SK-N-SH treated with all-trans-retinoic acid at 6 μM for 48 hours (cell line): ENCODE results near the gene IWS1.
"Not testable (repeated sequence)": the region's sequence is repeated elsewhere in the genome, so short reads cannot be mapped to it uniquely, and the experiment has no call there.

ENCODE experiments used
- ATAC-seq: fragments of 200-7000 bp; cut with Tn5 transposase; 3 replicates; pipeline ENCODE4 v1.9.1; 2020; ENCODE audit warnings: mild to moderate bottlenecking, moderate library complexity
- ARNTL ChIP-seq: fragments of 450-650 bp; formaldehyde crosslinking; IDR thresholded peaks from 2 replicates; pipeline ENCODE4 v1.5.0; 2020; ENCODE audit warnings: low read depth, mild to moderate bottlenecking, moderate library complexity, borderline replicate concordance
- CREB5 ChIP-seq: fragments of 250-450 bp; sonication (Bioruptor Pico); IDR thresholded peaks from 2 replicates; pipeline ENCODE4 v1.5.1; 2020; ENCODE audit warnings: low read depth, mild to moderate bottlenecking, moderate library complexity
- CSDC2 ChIP-seq: fragments of 250-450 bp; sonication (Bioruptor Pico); IDR thresholded peaks from 2 replicates; pipeline ENCODE4 v1.5.0; 2020; ENCODE audit warnings: mild to moderate bottlenecking, moderate library complexity
- ESRRG ChIP-seq: fragments of 250-450 bp; sonication (Bioruptor Pico); IDR thresholded peaks from 2 replicates; pipeline ENCODE4 v1.6.1; 2021; ENCODE audit warnings: mild to moderate bottlenecking
- GLIS3 ChIP-seq: fragments of 250-450 bp; sonication (Bioruptor Pico); IDR thresholded peaks from 2 replicates; pipeline ENCODE4 v1.5.0; 2020; ENCODE audit warnings: mild to moderate bottlenecking, moderate library complexity
- ISL1 ChIP-seq: fragments of 250-450 bp; sonication (Bioruptor Pico); IDR thresholded peaks from 2 replicates; pipeline ENCODE4 v2.1.2; 2022; ENCODE audit warnings: mild to moderate bottlenecking, moderate library complexity
- OSR1 ChIP-seq: fragments of 250-450 bp; sonication (Bioruptor Pico); IDR thresholded peaks from 2 replicates; pipeline ENCODE4 v1.8.0; 2022; ENCODE audit warnings: moderate library complexity, mild to moderate bottlenecking, inconsistent platforms
- PATZ1 ChIP-seq: fragments of 250-450 bp; sonication (Bioruptor Pico); IDR thresholded peaks from 2 replicates; pipeline ENCODE4 v1.8.0; 2020; ENCODE audit warnings: mild to moderate bottlenecking, moderate library complexity, borderline replicate concordance
- POU6F1 ChIP-seq: fragments of 250-450 bp; sonication (Bioruptor Pico); IDR thresholded peaks from 2 replicates; pipeline ENCODE4 v1.8.0; 2021; ENCODE audit warnings: low read depth, mild to moderate bottlenecking, moderate library complexity, borderline replicate concordance
- PPARA ChIP-seq: fragments of 250-450 bp; sonication (Bioruptor Pico); IDR thresholded peaks from 2 replicates; pipeline ENCODE4 v1.5.0; 2020; ENCODE audit warnings: mild to moderate bottlenecking, borderline replicate concordance
- RARB ChIP-seq: fragments of 250-450 bp; sonication (Bioruptor Pico); IDR thresholded peaks from 2 replicates; pipeline ENCODE4 v1.8.0; 2021; ENCODE audit warnings: mild to moderate bottlenecking, moderate library complexity
- TCF4 ChIP-seq: fragments of 250-450 bp; sonication (Bioruptor Pico); IDR thresholded peaks from 2 replicates; pipeline ENCODE4 v1.8.0; 2021; ENCODE audit warnings: mild to moderate bottlenecking, moderate library complexity, borderline replicate concordance
- TOX ChIP-seq: fragments of 250-450 bp; sonication (Bioruptor Pico); IDR thresholded peaks from 2 replicates; pipeline ENCODE4 v1.8.0; 2021; ENCODE audit warnings: mild to moderate bottlenecking, moderate library complexity, borderline replicate concordance
- ZC3H10 ChIP-seq: fragments of 250-450 bp; sonication (Bioruptor Pico); IDR thresholded peaks from 2 replicates; pipeline ENCODE4 v1.5.1; 2021; ENCODE audit warnings: mild to moderate bottlenecking, moderate library complexity
- ZFP3 ChIP-seq: fragments of 250-450 bp; sonication (Bioruptor Pico); IDR thresholded peaks from 2 replicates; pipeline ENCODE4 v1.5.0; 2020; ENCODE audit warnings: mild to moderate bottlenecking, moderate library complexity
- ZFP30 ChIP-seq: fragments of 450-650 bp; formaldehyde crosslinking; IDR thresholded peaks from 2 replicates; pipeline ENCODE4 v1.5.0; 2022; ENCODE audit warnings: mild to moderate bottlenecking, moderate library complexity
- ZNF565 ChIP-seq: fragments of 450-650 bp; formaldehyde crosslinking; conservative IDR thresholded peaks from 2 replicates; pipeline ENCODE4 v1.5.0; 2020; ENCODE audit warnings: low read depth, mild to moderate bottlenecking, moderate library complexity
- ZNF70 ChIP-seq: fragments of 450-650 bp; formaldehyde crosslinking; IDR thresholded peaks from 2 replicates; pipeline ENCODE4 v1.5.0; 2020; ENCODE audit warnings: mild to moderate bottlenecking, moderate library complexity
- TF ChIP-seq, protein P1 (sequence below): fragments of 250-450 bp; sonication (Bioruptor Pico); IDR thresholded peaks from 2 replicates; pipeline ENCODE4 v1.5.1; 2021; ENCODE audit warnings: mild to moderate bottlenecking, moderate library complexity
- TF ChIP-seq, protein P2 (sequence below): fragments of 250-450 bp; sonication (Bioruptor Pico); IDR thresholded peaks from 2 replicates; pipeline ENCODE4 v1.5.0; 2020; ENCODE audit warnings: mild to moderate bottlenecking, moderate library complexity

IWS1 gene

DNA sequence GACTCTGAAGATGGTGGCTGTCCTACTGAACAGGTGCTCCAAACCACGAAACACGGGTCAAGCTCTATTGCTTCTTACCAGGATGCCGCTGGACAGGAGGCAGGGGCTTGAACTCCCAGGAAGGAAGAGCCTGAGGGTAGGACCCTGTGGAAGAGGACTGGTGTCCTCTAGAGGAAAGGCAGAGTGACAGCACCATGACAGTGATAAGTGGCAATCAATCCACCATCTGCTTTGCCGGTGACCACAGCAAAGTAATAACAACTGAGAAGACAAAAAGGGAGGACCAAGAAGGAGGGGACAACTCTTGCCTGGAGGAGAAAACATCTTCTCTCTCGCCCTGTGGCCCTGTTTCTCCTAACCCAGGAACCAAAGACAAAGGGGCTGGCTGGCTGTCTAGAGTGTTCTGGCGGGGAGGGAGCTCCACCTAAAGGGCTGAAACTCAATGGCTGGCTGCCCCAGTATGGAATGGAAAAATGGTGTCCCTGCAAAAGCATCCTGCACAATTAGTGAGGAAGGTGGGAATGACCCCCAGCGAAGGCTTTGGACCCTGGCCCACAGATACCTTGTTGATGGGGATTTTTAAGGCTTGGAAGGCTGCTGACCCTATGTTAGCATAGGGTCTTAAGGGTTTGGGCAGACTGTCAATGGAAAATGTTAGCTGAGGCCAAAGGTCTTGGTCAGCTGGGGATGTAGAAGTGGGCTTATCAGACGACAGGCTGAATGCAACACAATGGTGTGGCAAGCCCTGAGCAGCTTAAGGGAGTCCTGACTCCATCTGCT, 72.7 kb downstream of the IWS1 start:
- ATAC-seq, result peak; percentile 65
- no peak for TF ChIP-seq TCF4
- no peak for TF ChIP-seq OSR1
- no peak for TF ChIP-seq ESRRG (CRISPR knock-in tag)

DNA sequence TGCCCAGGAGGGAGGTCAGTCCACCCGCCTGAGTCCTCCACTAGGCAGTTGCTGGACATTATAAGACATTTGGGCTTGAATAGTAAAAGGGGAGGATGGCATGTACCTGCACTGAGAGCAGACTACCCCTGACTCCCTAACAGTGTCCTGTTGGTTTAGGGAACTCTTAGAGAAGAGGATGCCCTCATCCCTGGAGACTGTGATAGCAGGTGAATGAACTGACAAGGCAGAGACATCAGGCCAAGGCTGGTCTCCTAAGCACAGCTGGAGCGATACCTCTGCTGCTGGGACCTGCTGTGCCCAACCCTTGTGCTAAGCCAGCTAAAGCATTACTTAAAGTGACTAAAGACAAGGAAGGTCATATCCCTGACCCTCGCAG, 73.3 kb downstream of the IWS1 start:
- ATAC-seq, result no peak
- no peak for TF ChIP-seq ESRRG (CRISPR knock-in tag)
- TF ChIP-seq ZFP3 (CRISPR knock-in tag), result no peak
- no peak for TF ChIP-seq GLIS3 (CRISPR knock-in tag)
- no peak for TF ChIP-seq RARB (CRISPR knock-in tag)
- no peak for TF ChIP-seq CREB5 (CRISPR knock-in tag)
- TF ChIP-seq OSR1, result no peak
- TF ChIP-seq ZNF565, result no peak
- no peak for TF ChIP-seq POU6F1 (CRISPR knock-in tag)
- TF ChIP-seq ZNF70 (CRISPR knock-in tag), result no peak
- no peak for TF ChIP-seq ARNTL (CRISPR knock-in tag)
- no peak for TF ChIP-seq TOX

DNA sequence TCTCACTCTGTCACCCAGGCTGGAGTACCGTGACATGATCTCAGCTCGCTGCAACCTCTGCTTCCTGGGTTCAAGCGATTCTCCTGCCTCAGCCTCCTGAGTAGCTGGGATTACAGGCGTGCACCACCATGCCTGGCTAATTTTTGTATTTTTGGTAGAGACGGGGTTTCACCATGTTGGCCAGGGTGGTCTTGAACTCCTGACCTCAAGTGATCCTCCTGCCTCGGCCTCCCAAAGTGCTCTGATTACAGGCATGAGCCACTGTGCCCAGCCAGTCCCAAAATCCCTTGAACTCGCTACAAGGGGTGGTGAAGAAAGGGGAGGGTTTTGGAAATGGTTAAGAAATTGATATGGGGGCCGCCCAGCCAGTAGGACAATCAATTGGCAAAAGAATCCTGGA, 73.9 kb downstream of the IWS1 start:
- ATAC-seq, result not testable (repeated sequence)

- TF ChIP-seq ISL1 (CRISPR knock-in tag) (no peak), CREB5 (CRISPR knock-in tag) (no peak), GLIS3 (CRISPR knock-in tag) (no peak), TOX (no peak), ZFP3 (CRISPR knock-in tag) (no peak), ZFP30 (CRISPR knock-in tag) (no peak), TCF4 (no peak), ARNTL (CRISPR knock-in tag) (no peak), PATZ1 (CRISPR knock-in tag) (no peak), PPARA (CRISPR knock-in tag) (no peak), CSDC2 (CRISPR knock-in tag) (no peak), ESRRG (CRISPR knock-in tag) (no peak), RARB (CRISPR knock-in tag) (no peak), ZC3H10 (CRISPR knock-in tag) (no peak)
- TF ChIP-seq, protein P1, sequence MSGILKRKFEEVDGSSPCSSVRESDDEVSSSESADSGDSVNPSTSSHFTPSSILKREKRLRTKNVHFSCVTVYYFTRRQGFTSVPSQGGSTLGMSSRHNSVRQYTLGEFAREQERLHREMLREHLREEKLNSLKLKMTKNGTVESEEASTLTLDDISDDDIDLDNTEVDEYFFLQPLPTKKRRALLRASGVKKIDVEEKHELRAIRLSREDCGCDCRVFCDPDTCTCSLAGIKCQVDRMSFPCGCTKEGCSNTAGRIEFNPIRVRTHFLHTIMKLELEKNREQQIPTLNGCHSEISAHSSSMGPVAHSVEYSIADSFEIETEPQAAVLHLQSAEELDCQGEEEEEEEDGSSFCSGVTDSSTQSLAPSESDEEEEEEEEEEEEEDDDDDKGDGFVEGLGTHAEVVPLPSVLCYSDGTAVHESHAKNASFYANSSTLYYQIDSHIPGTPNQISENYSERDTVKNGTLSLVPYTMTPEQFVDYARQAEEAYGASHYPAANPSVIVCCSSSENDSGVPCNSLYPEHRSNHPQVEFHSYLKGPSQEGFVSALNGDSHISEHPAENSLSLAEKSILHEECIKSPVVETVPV, result no peak
- TF ChIP-seq, protein P2, sequence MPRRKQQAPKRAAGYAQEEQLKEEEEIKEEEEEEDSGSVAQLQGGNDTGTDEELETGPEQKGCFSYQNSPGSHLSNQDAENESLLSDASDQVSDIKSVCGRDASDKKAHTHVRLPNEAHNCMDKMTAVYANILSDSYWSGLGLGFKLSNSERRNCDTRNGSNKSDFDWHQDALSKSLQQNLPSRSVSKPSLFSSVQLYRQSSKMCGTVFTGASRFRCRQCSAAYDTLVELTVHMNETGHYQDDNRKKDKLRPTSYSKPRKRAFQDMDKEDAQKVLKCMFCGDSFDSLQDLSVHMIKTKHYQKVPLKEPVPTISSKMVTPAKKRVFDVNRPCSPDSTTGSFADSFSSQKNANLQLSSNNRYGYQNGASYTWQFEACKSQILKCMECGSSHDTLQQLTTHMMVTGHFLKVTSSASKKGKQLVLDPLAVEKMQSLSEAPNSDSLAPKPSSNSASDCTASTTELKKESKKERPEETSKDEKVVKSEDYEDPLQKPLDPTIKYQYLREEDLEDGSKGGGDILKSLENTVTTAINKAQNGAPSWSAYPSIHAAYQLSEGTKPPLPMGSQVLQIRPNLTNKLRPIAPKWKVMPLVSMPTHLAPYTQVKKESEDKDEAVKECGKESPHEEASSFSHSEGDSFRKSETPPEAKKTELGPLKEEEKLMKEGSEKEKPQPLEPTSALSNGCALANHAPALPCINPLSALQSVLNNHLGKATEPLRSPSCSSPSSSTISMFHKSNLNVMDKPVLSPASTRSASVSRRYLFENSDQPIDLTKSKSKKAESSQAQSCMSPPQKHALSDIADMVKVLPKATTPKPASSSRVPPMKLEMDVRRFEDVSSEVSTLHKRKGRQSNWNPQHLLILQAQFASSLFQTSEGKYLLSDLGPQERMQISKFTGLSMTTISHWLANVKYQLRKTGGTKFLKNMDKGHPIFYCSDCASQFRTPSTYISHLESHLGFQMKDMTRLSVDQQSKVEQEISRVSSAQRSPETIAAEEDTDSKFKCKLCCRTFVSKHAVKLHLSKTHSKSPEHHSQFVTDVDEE (CRISPR knock-in tag), result no peak
- TF ChIP-seq, all 23 proteins: peak for 0
- ATAC-seq, result no peak
Measured at GRCh38 chr2:127451981-127452380, 74.3 kb downstream of the IWS1 start.
